HEK293T (cell line): ENCODE results near the gene USP3.

Experiments
- FOXM1 ChIP-seq: fragments of 450-650 bp; IDR thresholded peaks from 2 replicates; pipeline ENCODE4 v1.6.1; 2017; ENCODE audit warnings: mild to moderate bottlenecking, borderline replicate concordance
- L3MBTL2 ChIP-seq: fragments of 450-650 bp; conservative IDR thresholded peaks from 2 replicates; pipeline ENCODE4 v1.6.1; 2016; ENCODE audit warnings: mild to moderate bottlenecking
- NFRKB ChIP-seq: fragments of 450-650 bp; IDR thresholded peaks from 2 replicates; pipeline ENCODE4 v1.6.1; 2016; ENCODE audit warnings: mild to moderate bottlenecking, moderate library complexity
- PKNOX1 ChIP-seq: fragments of 450-650 bp; IDR thresholded peaks from 2 replicates; pipeline ENCODE4 v1.6.1; 2016

DNA sequence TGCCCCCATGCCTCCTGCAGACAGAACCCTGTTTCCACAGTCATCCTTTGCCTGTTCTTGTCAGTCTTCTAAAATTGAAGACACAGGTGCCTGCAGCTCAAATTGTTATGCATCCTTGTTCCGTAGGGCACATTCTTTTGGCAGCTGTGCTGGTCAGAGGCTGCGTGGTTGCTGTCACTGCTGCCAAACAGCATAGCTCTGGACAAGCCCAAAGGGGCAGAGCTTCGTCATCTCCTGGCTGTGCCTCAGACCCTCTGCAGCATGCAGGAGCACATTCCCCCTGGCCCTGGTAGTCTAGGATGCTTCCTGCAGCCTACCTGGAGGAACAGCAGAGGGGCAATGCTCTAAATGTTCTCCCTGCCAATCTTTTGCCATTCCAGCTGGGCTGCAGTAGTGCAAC is 90.7 kb downstream of the USP3 start:
- TF ChIP-seq NFRKB (no peak), L3MBTL2 (no peak), PKNOX1 (no peak), FOXM1 (no peak)
